ENCODE data around the gene RAD9A.
A peak's percentile ranks its signal among the peaks of the same experiment; 100 is the strongest.

The RAD9A gene

DNA sequence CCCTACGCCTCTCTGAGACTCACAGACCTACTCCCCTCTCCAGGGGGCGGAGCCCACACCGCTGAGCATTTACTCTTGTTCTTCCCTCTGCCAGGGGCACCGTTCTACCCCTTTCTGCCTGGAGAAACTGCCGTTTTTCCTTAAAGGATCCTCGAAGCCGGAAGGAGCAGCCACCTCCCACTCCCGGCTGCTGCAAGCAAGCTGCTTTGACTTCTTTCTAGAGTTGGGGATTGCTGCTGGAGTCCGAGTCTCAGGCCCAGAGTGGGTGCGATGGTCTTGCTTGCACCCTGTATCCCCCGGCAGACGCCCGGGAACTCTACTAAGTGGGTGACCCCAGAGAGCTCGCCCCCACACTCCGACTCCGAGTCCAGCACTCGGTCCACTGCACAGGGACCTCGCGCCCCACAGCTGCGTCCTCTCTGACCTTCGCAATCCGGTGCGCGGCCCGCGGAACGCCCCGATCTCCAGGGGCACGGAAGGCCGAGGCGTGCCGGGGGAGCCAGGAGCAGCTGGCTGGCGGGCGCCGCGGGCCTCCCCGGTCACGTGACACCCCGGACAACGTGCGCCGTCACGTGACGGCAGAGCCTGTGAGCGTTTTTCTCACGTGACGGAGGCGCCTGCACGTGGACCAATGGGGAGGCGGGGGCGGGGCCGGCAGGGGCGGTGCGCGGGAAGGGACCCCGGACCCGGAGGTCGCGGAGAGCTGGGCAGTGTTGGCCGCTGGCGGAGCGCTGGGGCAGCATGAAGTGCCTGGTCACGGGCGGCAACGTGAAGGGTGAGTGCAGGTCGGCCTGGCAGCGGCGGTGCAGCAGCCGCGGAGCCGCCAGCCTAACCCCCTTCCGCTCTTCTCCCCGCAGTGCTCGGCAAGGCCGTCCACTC, at the start of gene RAD9A:
Gene RAD9A, plus strand, starts transcription at position 683 of the 879 bp plus-strand sequence. Its CDS starts 59 bp downstream, at position 742.
- DNase-seq, result peak; percentile 94

DNA sequence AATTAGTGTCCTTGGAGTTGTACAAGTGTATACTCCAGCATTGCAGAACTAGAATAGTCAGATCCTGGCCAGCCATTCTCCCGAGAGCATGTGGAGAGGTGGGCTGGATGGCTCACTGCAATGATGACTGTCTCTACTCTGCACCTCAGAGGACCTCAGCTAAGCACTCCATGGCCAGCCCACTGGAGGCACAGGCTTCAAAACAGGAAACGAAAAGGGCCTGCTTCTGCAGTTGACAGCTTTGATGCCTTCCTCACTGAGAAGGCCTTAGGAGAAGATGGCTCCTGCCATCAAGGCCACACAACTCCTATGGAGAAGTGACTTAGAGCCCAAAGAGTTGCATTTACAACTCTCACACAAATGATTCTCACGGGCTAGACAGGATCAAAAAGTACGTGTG, 47.5 kb upstream of the RAD9A start:
- no peak for DNase-seq

DNA sequence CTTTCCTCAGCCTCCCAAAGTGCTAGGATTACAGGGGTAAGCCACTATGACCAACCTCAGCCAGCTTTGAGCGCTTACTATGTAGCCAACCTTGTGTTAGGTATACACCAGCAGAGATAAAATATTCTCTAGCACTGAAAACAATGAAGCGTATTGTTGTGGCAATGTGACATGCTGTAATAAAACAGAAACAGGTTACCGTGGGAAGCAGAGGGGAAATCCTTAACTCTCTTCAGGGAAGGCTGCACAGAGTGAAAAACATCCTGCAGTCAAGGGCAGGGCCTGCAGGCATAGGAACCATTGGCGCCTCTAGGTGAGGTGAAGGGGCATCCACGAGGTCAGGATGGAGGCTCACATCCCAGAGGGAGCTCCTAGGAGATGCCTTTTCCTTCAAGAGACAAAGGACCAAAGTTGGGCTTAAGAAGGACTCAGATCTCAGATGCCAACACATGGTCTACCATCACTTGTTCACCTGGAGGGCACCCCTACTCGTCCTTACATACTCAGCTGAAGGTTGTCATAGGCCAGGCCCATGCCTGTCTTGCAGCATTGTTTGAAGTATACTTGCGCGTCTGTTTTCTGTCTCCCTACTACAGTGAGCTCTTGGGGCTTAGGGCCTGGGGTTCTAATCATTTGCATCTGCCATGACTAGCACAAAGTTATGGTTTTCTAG, 46.4 kb upstream of the RAD9A start:
- no peak for DNase-seq

DNA sequence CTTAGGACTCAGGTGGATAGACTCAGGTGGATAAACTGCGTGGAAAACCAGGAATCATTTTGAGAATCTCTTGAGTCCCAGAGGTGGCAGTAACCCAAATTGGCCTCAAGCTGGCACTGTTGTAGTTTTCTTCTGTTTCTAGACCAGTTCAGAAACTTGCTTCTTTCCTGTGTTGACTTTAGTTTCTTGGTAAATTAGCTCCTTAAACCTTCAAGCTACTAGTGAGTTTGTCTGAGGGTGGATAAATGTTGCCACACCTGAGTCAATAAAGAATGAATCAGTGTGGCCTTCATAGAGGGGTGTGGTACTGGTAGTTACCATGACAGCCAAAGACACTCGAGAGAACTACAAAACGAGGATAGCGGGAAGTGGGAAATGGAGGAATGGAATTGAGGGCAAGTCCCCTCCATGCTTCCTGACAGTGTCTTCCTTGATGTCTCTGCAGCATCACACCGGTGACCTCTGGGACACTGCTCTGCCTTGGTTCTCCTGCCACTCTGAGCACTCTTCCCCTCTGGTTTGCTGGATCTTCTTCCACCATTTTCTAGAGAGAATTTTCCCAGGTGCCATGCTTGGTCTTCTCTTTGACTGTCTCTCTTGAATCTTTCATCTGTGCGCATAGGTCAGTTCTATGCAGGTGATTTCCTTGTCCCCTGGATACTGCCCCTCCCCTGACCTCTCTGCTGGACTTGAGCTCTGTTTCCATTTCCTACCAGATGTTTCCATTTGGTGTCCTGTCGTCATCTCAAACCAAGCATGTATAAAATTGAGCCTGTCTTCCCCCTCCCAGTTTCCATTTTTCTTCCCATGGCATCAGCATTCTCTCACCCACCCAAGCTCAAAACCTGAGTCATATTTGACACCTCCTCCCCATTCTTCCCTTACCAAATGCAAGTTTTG, 45.6 kb upstream of the RAD9A start:
- no peak for DNase-seq

DNA sequence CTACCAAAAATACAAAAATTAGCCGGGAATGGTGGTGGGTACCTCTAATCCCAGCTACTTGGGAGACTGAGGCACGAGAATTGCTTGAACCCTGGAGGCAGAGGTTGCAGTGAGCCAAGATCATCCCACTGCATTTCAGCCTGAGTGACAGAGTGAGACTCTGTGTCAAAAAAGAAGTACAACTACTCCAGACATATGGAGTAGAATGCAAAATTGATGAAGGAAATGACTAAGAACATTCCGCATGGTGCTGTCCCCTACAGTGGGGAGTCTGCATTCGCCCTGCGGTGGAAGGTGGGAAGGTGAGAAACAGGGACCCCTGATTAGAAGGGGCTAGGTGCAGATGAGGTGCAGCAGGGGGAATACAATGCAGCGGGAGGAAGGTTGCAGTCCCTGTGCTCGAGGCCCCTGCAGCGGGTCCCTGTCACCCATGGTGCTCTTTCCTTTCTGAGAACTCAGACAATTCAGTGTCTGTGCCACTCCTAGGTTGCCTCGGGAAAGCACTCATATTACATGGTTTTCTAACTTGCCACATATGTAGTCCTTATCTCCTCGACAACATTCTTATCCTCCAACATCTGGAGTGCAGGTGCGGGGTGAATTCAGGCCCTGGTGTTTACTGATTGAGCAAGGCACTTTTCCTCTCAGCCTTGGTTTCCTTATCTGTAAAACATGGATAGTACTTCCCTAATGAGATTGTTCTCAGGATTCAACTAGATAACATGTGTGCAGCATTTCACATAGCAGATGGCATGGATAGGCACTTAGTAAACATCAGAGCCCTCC, 43.6 kb upstream of the RAD9A start:
- no peak for DNase-seq

DNA sequence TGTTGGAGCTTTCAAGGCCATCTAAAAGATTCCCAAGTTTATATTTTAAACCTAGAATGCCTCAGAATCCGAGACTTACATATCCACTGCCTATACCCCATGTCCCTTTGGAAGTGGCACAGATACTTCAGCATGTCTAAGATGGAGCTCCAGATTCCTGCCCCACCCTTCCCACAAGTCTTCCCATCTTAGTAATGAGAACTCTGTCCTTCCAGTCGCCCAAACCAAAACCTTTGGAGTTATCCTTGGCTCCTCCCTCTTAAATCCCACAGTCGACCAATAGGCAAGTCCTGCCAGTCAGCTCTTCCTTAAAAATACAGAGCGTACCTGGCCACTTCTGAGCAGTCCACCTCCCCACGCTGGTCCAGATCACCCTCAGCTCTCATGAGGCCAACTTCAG, 42.8 kb upstream of the RAD9A start:
- no peak for DNase-seq

DNA sequence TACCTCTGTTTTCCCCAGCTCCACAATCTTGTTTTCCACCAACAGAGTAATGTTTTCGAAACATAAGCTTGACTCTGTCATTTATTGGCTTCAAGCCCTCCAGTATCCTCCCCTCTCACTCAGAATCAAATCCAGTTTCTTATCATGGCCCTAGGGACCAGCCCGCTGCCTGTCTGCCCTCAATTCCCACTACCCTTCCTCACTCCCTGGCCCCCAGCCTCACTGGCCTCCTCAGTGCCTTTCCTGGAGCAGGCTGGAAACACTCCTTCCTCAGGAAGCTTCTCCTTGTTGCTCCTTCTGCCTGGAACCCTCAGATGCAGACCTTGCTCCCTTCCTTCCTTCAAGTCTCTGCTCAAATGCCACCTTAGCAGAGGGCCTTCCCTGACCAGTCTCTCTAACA, 42.3 kb upstream of the RAD9A start:
- no peak for DNase-seq

DNA sequence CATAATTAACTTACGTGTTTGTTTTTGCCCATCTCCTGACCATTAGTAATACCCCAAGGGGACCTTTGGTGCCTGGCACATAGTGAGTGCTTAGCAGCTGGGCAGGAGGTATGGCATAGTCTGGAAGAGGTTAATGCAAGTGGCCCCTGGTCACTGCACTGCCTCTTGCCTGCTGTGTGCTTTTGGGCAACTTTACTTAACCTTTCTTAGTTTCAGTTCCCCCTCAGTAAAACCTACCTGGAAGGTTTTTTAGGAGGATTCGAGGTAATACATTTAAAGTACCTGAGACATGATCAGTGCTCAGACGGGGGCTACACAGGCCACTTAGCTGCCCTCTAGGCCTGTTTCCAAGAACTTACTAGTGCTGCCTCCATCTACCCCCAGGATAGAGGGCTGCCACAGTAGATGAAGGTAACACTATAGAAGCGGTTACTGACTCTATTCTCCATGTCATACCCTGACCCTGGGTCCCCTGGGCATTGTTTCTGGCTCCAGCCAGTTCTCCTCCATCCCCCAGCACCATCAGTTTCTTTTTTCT, 41.8 kb upstream of the RAD9A start:
- DNase-seq, result no peak

DNA sequence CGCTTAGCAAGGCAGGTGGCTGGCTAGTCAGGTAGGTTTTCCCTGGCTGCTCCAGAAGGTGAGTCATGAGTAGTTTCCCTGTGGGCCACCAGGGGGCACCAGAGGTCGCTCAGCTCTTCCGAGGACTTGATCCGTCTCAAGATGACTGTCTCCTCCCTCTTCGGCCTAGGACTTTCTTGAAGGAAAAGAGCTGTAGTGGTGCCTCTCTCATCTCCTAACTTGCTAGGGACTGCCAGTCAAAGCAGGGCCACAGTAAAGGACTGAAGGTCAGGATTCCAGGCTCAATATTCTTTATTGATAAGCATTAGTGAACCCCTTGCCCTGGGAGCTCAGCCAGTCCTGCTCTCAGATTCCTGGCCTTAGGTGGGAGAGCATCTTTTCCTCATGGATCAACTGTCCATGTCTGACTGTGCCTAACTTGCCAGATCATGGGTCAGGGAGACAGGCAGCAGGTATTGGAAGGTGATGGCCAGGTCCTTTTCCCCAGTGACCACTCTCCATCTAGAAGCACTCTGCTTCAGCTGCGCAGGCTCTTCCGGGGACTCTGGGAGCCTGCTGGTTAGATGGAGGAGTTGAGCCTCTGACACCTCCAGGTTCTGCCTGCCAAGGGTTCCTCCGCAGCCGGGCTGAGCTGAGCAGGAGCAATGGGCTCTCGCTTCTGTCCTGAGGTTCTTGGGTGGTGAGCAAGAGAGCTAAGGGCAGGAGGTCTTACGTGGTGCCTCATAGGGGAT, 40.3 kb upstream of the RAD9A start:
- DNase-seq, result peak; percentile 64

DNA sequence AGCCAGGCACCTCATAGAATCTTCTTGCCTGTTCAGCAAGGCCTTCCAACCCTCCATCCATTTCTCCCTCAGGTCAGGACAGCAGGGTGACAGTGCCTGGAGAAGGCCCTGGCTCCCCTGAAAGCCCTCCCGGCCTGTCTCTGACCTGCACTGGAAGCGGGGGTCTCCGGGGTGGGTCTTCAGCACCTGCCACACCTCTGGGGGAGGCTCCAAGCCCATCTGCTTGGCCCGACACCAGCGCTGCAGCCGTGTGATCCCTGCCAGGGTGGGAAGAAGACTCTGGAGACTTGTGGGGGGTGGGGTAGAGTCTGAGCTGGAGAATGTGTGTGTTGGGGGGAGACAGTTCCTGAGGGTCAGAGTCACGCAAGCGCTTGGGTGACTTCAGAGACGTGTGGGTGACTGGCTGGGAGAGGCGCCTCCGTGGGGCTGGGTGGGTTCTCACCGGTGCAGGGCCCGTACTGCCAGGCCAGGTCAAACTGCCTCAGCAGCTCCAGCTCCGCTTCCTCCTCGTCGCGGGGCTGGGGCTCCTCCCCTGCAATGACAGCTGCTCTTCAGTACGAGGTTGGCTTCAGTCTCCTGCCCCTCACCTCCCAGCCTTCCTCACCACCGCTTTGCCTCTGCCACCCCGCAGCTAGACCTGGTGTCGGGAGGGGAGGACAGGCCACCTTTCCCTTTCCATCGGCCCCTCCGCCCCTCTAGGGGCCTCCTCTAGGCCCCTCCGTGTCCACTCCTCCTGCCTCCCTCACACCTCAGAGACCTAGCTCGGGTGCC, 39.1 kb upstream of the RAD9A start:
- no peak for DNase-seq

DNA sequence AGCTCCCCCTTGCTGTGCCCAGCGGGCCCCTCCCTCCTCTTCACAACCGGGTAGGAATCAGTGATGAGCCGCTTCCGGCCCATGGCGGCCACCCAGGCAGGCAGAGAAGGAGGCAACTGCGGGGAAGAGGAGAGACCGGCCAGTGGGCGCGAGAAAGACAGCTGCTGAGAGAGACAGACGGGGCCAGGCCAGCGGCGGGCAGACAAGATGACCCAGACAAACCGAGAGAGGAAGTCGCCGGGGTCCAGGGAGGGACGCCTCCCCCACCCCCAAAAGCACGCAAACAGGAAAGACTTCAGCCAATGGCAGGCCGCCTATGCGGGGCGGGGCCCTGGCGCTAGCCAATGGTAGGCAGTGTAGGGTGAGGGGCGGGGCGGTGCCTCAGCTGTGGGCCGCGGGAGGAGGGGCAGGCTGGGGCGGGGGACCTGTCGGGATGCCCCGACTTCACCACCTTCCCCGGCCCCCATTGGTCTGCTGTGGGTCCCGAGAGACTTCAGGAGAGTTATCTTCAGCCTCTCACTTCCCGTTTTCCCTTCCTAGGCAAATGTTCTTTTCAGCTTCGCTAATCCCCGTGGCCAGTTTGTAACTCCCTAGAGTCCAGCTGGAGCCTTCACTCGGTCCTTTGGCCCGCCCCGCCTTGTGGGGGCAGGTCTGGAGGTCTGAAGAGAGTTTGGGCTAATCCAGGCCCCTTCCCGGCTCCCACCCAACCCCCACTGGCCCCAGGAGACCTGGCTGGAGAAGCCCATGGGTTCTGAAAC, 38.3 kb upstream of the RAD9A start, which contains the start of gene POLD4:
Gene POLD4, minus strand, starts transcription at position 230 of the 758 bp plus-strand sequence. Its CDS starts 147 bp downstream, at position 83.
- peak; percentile 95 for DNase-seq

DNA sequence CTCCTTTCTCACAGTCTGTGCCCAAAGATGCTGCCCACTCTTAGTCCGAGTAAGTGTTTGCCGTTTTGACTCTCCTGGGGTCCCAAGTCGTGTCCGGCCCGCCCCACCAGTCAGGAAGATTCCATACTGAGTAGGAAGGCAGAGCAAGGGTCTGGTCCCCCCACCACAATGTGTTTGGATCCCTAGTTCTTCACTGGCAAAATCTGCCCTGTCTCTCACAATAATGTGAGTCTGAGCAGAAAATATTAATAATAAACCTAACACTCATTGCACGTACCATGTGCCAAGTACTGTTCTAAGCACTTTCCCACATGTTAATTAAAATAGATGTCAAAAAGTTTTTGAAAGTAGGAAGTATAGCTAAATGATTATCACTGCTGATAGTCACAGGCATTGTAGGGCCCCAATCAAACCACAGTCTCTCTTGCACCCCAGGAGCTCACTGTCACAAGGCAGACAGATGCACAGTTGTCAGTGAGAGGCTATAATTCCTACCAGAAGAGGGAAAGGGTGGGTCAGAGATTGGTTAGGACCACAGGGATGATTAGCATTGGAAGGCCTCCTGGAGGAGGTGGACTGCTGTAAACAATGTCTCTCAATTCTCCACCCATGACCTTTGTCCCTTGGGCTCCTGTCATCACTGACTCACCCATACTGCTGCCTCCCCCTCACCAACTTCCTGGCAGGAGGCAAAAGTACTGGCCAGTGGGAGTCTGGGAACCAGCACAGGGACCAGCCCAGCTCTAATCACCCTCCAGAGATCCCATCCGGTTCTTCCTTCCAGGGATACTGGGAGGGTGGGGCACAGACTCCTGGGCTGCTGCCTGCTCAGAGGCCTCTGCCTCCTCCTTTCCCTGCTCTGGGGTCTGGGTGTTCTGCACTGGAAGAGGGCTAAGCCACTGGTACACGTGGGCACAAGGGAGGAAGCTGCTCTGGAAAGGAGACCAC, 37.4 kb upstream of the RAD9A start:
- DNase-seq, result no peak

DNA sequence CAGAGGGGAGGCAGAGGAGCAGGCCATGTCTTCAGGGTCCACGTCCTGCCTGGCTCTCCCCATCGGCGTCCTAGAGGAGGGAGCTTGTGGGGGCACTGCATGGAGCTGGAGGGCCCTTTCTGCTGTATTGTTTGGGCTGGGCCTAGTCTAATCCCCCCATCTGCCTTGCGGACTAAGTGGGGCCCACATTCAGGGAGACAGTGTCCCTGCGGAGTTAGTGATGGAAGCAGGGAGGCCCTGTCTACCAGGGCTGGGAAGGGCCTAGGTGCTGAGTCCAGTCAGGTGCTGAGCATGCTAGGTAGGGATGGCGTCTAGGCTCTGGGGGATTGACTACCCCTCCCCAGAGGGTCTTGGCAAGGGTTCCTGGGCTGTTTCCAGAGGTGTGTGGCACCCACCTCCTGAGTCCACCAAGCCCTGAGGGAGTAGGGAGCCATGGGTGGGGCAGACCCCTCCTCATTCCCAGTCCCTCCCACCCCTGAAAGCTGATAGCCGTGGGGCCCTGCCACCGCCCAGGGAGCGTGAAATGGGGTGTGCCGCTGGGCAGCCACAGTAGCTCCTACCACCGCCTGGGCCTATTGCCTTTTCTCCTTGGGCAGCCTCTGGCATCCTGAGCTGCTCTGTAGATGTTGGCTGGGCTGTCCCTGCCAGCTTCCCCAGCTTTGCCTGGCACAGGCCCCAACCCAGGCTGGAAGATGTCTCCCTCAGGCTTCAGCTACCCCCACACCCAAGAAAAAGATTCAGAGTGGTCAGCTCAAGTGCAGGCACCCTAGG, 36.6 kb upstream of the RAD9A start:
- no peak for DNase-seq

DNA sequence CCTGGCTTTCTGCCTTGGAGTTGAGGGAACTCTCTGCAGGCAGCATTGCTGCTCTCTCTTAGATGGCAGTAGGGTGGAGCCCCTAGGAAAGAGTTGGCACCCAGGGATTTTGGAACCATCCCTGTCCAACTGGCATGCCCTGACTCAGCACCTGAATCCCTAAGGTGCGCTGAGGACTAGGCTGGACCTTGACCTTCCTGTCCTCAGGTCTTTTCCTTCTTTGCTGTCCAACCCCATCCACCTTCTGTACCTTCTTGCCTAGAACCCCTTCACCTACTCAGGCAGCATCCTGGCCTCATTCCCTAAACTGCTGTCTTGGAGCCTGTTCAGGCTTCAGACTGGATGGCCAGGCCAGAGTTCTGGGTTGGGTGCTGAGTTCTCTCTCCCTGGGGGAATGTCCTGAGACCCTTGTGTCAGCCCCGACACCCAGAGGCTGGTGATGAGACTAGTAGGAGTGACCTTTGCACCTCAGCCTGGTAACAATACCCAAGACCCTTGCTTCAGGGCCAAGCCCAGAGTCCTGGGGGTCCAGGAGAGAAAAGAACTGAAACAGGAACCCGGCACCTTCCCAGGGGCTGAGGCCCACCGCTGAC, 35.9 kb upstream of the RAD9A start:
- no peak for DNase-seq

DNA sequence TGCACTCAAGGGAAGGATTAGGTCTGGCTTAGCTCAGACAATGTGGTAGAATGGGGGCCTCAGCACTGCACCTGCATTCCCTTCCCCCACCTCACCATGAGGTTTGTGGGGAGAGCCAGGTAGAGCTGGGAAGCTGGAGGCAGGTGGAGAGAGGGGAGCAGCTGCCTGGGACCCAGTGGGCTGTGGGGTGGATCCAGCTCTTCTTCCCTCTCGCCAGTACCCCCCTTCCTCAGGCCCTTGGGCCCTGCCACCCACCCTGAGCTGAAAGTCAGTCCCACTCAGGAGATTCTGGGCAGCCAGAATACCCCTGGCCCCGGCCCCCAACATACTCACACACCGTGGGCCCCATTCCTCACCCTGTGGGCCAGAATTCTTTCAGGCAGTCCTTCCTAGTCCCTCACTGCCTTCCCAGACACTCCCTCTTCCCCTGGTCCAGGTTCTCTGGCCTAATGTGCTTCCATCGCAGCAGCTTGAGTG, 35.4 kb upstream of the RAD9A start:
- DNase-seq, result no peak

DNA sequence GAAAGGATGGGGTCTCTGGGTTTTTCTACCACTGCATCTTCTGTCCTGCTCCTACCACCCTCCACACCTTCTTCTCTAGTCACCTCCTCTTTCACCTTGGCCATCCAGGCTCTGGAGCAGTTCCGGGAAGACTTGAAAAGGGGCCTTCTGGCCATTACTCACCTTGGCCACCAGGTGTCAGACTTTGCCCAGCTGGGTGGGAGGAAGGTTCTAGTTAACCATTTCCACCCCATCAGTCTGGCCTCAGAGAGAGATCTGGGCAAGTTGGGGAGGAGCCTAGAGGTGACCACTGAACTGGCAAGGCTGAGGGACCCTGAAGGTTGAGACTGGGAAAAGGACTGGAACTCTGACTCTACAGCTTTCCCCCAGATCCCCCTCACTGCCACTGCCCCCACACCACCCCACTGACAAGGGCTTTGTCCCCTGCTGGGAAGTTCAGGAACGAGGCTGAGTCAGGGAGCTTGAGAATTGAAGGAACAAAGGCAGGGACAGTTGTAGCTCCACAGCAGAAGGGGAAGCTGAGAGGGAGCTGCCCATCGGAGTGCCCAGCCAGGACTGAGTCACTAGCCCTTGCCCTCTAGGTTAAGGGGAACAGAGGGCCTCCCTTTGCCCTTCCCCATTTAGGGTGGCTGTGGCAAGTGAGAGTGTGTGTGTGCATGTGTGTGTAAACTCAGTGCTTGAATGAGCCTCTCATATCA, 34.8 kb upstream of the RAD9A start:
- DNase-seq, result peak; percentile 60
